ENCODE measurements around the gene ENGASE.
"Not testable (repeated sequence)": the region's sequence is repeated elsewhere in the genome, so short reads cannot be mapped to it uniquely, and the experiment has no call there.

ENGASE gene, protein sequence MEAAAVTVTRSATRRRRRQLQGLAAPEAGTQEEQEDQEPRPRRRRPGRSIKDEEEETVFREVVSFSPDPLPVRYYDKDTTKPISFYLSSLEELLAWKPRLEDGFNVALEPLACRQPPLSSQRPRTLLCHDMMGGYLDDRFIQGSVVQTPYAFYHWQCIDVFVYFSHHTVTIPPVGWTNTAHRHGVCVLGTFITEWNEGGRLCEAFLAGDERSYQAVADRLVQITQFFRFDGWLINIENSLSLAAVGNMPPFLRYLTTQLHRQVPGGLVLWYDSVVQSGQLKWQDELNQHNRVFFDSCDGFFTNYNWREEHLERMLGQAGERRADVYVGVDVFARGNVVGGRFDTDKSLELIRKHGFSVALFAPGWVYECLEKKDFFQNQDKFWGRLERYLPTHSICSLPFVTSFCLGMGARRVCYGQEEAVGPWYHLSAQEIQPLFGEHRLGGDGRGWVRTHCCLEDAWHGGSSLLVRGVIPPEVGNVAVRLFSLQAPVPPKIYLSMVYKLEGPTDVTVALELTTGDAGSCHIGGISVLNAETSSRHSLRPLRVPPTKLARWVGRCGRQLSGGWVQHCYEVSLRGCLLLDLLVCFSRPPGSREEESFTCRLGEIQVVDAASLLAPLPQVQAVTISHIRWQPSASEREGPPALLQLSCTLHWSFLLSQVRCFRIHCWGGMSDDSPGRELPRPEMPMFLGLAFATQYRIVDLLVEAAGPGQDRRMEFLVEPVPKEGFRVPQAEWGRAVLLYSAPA

DNA sequence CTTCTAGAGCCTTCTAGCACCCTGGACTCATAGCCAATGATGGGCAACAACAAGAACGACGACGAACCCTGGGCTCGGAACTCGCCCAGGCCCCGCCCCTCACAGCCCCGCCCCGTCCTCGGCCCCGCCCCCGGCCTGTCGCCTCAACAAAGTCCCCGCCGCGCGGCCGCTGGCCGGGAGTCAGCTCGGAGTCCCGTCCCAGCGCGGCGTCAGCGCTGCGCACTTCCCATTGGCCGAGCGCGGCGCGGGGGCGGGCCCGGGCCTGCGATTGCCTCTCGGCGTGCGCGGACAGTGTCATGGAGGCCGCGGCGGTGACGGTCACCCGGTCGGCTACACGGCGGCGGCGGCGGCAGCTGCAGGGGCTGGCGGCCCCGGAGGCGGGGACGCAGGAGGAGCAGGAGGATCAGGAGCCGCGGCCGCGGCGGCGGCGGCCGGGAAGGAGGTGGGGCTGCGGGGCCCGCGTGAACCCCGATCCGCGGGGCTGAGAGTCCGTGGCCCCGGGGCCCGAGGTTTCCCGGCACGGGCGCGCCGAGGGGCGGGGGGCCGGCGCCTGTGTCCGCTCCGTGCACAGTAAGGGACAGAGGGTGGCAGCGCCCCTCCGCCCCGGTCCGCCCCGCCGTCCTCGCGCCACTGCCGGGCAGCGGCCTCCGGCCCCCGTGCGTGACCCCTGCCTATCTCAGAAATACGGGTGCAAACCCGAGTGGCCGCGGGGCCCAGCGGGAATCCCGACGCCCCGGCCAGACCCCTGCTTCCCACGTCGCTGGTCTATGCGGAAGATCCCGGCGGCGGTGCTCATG lies at the start of gene ENGASE:
Gene ENGASE, plus strand, starts transcription at position 176 of the 797 bp plus-strand sequence. Its CDS starts 121 bp downstream, at position 297.
- peak; percentile 96 for DNase-seq

DNA sequence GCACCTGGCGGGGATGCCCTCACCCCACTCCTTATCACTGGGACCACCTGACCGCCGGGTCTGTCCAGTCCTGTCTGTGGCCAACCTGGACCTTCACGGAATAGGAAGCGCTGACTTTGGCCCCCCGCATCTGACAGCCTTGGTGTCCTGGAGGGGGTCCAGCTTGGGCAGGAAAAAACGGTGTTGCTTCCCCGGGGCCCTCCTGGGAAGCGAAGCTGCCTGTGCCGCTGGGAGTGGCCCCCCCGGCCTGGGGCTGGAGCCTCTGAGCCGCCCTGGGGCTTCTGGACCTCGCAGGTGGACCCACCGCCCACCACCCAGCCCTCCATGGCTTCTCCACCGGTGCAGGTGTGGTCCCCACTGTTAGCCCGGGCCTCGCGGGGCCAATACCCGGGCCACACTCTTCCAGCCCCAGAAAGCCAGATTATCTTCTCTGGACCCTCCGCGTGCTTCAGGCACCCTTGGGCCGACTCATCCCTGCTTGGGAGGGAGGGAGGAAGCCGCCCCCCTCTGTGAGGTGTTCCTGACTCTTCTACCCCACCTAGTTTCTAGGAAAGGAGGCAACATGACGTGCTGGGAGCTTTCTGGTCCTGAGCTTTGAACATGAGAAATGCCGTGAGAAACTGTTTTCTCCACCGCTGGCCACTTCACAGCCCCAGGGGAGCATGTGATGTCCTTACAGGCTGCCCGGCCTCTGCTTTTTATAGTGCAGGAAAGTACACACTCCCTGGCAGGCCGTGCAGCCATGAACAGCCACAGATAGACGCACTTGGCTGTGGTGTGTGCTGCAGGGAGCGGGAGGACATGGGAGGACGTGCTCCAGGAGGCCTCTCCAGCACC lies 49.5 kb upstream of the ENGASE start:
- DNase-seq, result no peak

DNA sequence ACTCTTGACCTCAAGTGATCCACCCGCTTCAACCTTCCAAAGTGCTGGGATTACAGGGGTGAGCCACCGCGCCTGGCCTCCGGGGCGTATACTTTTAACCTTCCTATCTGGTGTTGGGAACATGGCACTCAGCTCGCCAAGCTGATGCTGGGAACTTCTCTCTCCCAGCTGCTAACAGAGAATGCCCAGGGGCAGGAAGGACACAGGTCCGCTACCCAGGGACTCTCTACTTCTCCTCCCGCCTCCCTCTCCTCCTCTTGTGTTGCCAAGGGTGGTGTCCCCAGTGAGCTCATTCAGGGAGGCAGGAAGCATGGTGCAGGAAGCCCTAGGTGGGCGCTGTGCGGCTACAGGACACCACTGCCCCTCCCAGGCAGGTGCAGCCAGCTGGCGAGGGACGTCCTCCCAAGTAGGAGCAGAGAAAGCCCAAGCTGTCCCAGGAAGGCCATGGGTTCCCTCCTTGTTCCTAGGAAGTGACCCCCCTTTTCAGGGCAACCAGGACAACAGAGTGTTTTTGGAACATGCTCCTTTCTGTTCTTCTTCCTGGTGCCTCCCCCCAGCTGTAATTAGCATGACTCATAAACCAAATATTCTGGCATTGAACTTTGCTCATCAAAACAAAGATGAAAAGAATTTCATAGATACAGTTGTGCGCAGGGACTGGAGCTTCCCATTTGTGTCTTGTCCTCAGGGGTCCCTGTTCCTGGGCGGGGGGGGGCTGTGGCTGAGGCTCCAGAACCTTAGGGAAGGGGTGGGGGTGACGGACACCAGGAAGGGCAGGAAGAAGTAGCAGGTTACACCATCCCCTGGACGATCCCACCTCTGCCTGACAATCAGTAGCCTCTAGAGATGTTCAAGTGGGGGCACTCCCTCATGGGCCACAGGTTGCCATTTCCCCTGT lies 48.0 kb upstream of the ENGASE start:
- peak; percentile 92 for DNase-seq

DNA sequence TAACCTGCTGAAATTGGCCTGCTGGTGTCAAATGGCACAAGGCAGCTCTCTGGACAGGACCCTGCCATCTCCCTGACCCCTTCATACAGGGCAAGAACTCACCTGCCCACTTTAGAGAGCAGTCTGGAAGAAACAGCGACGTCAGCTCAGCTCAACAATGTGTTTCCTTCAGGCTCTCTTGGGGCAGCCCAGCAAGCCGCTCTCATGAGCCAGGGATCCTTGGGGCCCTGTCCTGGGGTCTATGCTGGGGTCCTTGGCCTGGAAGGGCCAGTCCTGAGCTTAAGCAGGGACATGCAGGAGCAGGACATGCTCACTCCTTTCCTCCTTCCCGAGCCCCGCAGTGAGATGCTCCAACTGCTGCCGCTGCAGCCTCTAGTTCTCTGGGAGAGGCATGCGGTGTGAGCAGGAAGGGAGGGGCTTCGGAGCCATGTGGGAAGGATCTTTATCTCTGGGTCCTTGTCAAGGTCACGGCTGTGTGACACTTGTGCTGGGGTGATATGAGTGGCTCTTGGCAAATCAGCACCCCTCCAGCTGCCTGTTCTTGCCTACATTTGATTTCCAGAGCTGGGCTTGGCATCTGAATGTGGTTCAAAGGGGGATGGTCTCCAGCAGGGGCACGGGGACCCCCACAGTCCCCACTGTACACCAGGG lies 47.2 kb upstream of the ENGASE start:
- DNase-seq, result no peak

DNA sequence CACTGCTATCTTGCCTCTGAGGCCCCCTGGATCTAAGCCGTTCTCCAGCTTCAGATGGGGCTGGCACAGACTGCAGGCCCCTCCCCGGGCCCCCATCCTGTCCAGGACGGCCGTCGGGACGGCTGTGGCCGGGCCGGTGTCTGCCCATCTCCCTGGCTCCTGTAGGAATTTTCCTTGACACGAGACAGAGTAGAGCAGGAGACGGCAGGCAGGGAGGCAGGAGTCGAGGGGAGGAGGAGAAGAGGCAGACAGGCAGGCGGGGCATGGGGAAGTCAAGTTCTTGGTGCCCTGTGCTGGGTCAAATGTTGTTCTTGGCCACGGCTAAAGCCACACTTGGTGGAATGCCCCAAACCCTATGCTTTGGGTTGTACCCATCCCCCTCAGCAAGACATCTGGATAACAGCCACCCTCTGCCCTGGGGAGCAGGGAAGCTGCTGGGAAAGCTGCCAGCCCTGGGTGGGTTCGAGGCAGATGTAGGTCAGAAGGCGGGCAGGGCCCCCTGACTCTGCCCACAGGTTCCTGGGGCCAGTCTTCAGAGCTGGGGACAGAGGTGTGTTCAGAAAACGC lies 46.6 kb upstream of the ENGASE start:
- peak; percentile 62 for DNase-seq

DNA sequence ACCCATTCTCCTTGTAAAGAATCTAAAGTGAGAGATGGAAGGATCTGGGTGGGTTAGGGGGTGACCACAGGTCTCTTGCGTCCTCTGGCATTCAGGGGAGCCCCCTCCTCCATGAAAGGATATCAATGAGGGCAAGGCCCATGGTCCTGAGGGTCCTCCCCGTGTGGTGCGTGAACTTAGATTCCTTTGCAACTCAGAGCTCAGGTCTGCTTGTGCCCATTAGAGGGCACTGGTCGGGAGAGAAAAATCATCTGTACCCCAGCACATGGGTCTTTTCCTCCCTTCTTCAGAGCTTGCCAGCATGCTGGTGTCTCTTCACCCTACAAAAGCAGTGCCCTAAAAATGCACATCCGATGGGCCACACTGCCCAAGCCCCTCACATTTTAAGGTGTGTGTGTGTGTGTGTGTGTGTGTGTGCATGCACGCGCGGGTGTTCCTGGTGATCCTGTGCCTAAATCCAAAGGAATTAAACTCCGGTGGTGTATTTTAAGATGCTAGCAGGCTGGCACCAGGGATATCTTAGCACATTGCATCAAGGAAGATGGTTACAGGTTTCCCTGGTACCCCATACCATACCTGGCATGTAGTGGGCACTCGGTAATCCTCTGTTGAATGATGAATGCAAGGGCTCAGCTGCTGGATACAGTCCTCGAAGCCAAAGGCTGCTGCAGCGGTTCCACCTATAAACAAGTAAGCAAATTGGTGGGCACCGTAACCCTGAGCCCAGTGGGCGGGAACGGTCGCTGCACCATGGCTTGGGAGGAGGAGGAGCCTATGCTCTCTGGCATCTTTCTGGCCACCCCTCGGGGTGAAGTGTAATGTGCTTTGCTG lies 45.9 kb upstream of the ENGASE start:
- peak; percentile 41 for DNase-seq

DNA sequence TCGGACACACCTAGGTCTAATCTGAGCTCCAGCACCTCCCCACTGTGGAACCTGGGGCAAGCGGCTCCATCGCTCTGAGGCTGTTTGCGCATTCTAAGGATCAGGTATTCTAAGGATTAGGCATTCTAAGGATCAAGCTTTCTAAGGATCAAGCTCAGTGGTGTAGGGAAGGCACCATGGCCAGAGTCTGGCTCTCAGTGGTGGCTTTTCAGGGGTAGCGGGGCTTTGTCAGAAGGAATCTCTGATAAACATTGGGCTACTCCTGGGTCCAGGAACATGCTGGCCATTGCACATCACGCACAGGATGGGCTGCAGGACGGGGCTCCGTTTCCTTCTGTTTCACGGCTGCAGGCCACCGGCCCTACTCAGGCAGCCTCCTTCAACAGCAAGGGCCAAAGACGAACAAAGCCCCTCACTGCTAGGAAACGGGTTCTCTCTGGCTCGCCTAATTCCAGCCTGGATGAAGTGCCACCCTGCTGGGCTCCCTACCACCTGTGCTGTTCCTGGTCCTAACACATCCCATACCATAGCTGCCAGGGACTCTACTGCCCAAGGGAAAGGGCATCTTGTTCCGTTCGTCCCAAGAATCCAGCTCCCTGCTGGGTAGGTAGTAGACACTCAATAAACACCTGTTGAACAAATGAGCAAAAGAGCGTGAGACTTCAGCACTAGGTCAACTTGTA lies 45.2 kb upstream of the ENGASE start:
- no peak for DNase-seq

DNA sequence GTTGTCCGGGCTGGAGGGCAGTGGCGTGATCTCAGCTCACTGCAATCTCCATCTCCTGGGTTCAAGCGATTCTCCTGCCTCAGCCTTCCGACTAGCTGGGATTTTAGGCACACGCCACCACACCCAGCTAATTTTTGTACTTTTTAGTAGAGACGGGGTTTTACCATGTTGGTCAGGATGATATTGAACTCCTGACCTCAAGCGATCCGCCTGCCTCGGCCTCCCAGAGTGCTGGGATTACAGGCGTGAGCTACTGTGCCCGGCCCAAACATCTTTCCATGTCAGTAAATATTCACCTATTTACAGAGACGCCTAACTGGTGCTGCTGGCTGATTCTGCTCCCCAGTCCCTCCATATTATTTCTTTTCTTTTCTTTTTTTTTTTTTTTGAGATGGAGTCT lies 44.0 kb upstream of the ENGASE start:
- DNase-seq, result not testable (repeated sequence)

DNA sequence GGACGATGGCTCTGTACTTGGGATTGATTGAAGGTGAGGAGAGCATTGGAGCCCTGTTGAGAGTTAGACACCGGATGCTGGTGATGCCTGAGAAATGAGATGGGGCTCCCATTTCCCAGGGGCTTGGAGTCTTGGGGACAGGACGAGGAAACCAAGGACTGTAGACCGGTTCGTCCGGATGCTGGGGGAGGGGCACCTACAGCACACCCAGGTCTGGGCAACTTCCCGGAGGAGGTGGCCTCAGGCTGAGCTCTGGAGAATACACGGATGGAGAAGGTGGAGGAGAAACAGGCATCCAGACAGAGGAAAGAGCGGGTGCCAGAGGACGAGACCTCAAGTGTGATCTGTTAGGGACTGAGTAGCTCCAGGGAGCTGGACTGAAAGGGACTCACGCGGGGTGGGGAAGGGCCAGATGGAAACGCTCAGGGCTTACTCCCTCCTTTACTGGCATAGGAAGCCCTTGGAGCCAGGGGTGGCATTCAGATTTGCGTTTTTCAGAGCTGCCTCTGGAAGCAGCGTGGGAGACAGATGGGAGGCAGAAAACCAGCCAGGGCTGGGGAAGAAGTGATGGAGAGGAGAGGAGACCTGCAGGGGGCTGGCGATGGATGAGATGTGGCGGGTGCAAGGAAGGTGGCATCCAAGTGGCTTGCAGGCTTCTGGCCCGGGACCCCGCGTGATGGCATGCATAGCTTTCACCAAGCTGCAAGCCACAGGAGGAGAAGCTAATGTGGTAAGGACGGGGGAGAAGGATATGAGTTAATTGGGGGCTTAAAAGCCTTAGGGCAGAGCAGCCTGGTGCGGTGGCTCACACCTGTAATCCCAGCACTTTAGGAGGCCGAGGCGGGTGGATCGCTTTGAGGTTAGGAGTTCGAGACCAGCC lies 42.4 kb upstream of the ENGASE start:
- no peak for DNase-seq

DNA sequence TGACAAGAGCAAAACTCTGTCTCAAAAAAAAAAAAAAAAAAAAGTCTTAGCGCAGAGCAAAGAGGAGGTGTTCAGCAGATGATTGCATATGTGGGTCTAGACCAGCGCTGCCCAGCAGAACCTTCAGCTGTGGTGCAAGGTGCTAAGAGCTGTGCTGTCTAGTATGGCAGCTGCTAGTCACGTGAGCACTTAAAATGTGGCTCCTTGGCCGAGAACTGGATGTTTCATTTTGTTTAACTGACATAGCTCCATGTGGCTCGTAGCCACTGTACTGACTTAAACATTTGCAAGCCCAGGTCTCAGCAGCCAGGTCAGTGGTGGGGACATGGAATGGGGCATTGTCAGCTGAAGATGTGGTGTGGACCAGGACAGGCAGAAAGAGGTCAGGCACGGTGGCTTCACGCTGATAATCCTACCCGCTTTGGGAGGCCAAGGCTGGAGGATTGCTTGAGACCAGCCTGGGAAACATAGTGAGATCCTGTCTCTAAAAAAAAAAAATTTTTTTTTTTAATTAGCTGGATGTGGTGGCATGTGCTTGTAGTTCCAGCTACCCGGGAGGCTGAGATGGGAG lies 41.5 kb upstream of the ENGASE start:
- no peak for DNase-seq

DNA sequence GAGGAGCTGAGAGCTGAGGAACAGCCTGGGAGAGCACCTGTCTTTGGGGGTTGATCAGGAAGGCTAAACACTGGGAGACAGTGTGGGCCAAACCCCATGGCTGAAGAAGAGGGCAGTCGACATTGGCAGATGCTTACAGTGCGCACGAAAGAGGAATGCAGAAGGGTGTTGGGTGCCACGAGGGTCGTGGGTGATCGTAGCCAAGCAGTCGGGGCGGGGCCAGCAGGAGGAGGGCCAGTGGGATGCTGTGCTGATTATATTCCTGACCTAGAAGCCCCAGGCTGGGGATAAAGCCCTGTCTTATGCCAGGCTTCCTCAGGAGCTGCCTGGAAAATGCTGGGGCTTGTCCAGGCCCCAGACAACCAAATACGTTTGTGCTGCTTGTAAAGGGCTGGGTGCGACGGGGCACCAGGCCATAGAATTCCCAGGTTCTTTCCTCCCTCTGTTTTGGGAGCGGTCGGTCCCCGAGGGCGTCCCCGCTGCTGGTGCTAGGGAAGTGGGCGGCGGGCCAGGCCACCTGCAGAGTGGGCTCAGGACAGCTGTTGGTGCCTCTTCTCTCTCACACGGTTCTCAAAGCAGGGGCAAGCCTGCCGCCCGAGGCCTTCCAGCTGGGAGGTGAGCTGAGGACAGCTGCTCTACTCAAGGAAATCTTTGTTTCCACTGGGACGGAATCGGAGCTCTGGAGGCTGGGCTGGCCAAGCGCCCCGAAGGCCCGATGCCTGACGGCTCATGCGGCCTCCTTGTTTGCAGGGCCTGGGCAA lies 40.7 kb upstream of the ENGASE start:
- DNase-seq, result peak; percentile 95

DNA sequence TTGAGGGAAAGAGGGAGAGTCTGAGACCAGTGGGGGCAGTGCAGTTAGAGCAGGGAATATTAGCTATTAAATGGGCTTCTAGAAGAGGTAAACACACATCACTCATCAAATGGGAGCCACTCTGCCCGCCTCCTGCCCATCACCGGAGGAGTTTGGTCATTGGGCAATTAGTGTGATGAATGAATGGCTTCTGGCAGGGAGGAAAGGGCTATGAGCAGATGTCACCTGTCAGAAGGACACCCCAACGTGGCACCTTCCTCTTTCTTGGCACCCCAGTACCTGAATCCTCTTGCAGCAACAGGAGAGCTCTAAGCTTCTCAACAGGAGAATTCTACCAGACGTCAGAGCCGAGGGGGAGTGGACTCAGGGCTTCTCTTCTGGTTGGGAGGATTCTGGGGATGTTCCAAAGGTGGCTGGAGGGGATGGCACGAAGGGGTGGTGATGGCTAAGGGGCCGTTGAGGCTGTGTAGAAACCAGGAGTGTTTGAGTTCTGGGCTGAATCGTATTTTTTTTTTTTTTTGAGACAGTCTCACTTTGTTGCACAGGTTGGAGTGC lies 39.6 kb upstream of the ENGASE start:
- peak; percentile 31 for DNase-seq

DNA sequence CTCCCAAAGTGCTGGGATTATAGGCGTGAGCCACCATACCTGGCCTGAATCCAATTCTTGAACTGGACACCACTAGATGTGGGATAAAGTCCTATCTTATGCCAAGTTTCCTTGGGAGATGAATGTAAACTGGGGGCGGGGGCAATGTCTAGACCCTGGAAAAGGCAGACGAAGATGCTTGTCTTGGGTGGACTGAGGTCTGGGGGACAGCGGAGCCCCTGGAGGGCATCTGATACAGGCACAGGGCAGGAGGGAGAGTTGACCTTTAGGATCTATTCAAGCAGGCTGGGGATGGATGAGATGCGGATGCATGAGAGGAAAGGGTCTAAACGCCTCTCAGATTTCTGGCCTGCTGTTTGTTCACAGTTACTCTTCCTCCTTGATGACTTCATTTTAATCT lies 38.9 kb upstream of the ENGASE start:
- no peak for DNase-seq

DNA sequence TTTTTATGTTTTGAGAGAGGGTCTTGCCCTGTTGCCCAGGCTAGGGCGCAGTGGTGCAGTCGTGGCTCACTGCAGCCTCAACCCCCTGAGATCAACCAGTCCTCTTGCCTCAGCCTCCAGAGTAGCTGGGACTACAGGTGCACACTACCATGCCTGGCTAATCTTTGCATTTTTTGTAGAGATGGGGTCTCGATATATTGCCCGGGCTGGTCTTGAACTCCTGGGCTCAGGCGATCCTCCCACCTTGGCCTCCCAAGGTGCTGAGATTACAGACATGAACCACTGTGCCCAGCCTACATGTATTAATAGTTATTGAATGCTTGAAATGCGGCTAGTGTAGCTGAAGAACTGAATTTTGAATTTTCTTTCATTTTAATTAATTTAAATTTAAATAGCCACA lies 38.4 kb upstream of the ENGASE start:
- DNase-seq, result no peak

DNA sequence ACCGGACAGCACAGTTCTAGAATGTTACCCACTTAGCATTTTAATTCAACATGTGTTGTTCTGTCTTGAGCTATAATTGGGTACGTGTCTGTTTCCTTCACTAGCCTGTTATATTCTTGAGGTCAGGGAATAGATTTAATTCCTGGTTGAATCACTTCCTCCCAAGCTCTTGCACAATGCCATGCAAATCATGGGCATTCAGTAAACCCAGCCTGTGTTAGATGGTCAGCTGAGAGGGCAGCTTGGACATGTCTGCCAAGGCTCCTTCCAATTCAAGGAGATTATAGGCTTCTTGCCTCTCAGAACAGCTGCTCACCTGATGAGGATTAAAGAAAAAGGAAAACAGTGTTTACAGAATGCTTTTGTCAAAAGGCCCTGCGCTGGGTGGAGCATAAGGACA lies 38.0 kb upstream of the ENGASE start:
- no peak for DNase-seq

DNA sequence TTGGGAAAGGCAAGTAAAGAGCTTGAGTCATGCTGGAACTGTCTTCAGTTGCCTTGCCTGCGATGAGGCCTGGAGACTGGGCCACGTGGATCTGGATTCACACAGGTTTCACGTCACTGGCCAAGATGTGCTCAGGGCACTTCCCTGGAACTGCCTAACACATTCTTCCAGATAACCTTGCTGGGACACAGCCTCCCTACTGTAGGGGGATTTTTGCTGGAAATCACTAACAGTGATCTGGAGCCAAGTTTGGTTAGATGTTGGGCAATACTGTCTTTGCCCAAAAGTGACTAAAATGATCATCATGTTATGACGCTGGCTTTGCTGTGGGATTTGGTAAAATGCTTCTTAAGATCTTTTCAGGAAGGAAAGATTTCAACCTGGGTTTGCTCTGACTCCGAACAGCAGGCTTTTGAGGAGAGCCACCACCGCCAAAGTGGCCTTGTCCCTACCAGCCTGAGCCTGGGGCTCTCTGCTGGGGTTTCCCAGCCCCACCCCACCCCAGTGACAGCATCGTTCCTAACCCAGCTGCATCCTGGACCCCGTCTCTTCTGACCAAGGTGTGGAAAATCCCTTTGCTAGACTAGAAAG lies 36.0 kb upstream of the ENGASE start:
- DNase-seq, result no peak
